Measurements from ENCODE around the gene PROS1. TPM values are rescaled to one million over a fixed set of nuclear protein-coding genes. Genes with fewer than 3 reads are reported as not detected.

Gene PROS1
- polyA plus RNA-seq, 2 of the 4 experiments (the other 2 are of a cell fraction) = 13.8 to 28.0 TPM

DNA sequence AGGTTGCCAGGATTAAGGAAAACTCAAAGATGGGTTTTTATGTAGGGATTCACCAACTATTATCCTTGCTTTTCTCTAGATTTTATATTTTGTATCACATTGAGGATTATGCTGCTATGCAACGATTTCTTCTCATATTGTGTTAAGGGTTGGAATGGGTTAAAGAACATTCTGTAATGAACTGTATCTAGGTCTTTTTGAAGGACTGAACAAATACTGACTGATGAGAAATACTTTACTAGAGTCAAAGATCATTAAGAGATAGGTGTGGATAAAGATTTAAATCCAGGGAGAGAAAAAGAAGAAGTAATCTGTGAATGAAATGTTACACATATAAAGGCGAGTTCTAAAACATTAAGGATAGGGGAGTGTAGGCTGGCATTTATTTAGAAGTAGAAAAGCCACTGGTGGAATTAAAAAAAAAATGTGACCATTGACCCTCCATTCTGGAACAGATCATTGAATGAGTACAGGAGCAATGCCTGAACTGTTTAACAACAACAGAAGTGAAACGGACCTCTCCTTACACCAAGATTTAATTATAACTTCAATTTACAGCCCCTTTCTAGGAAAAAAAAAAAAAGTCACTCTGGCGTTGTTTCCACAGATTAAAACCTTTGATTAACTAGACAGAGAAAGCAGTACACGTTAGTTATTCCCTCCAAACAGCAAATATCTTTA is 39.2 kb downstream of the PROS1 start (continued):
- TF ChIP-seq, protein P1, sequence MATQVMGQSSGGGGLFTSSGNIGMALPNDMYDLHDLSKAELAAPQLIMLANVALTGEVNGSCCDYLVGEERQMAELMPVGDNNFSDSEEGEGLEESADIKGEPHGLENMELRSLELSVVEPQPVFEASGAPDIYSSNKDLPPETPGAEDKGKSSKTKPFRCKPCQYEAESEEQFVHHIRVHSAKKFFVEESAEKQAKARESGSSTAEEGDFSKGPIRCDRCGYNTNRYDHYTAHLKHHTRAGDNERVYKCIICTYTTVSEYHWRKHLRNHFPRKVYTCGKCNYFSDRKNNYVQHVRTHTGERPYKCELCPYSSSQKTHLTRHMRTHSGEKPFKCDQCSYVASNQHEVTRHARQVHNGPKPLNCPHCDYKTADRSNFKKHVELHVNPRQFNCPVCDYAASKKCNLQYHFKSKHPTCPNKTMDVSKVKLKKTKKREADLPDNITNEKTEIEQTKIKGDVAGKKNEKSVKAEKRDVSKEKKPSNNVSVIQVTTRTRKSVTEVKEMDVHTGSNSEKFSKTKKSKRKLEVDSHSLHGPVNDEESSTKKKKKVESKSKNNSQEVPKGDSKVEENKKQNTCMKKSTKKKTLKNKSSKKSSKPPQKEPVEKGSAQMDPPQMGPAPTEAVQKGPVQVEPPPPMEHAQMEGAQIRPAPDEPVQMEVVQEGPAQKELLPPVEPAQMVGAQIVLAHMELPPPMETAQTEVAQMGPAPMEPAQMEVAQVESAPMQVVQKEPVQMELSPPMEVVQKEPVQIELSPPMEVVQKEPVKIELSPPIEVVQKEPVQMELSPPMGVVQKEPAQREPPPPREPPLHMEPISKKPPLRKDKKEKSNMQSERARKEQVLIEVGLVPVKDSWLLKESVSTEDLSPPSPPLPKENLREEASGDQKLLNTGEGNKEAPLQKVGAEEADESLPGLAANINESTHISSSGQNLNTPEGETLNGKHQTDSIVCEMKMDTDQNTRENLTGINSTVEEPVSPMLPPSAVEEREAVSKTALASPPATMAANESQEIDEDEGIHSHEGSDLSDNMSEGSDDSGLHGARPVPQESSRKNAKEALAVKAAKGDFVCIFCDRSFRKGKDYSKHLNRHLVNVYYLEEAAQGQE (IDR thresholded peaks at IDR 0.05) = no peak
- TF ChIP-seq HDAC2 (IDR thresholded peaks at IDR 0.05) (no peak), EHF (CRISPR knock-in tag; IDR thresholded peaks at IDR 0.05) (no peak), ZNF302 (CRISPR knock-in tag; IDR thresholded peaks at IDR 0.05) (no peak), NPAS2 (CRISPR knock-in tag; IDR thresholded peaks at IDR 0.05; ENCODE audit: borderline replicate concordance) (no peak), FOSL2 (IDR thresholded peaks at IDR 0.05) (no peak), FOSL2 (CRISPR knock-in tag; IDR thresholded peaks at IDR 0.05) (no peak), HOXB13 (CRISPR knock-in tag; IDR thresholded peaks at IDR 0.05; ENCODE audit: low read depth) (no peak), GATA3 (IDR thresholded peaks at IDR 0.05; ENCODE audit: borderline replicate concordance) (no peak), SMC3 (IDR thresholded peaks at IDR 0.05) (no peak)

DNA sequence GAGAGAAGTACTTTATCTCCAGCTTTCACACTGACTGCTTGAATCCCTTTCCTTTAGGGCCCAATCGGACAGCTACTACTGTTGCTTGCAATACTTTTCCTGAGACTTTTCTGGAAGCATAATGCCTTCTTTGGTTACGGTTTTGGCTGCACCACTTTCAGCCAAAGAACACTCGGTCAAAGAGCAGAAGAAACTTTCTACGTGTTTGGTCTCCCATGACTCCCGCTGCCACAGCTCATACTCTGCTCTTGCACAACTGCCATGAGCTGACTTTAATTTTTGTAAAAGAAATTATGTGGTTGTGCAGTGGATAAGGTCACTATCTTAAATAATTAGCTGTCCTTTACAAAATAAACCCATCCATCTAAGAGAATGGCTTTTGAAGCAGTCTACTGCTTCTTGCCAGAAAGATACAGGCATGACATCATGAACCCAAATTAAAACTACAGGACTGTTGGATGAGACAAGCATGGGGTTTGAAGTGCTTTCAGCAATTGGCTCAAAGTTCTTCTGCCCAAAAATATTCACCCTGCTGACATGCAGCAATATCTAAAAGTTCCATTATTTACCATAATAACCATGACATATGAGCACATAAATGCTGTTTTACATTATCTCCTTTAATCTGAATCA is 42.0 kb downstream of the PROS1 start:
- Histone ChIP-seq H3K4me2 (no peak overlapping the region), H3K27ac (no peak overlapping the region), H3K9me3 (no peaks in the 10 kb centered on the region), H3K4me1 (no peaks in the 10 kb centered on the region), H3K4me3 (no peak overlapping the region)
- no peak for DNase-seq (ENCODE audit: low read depth in 1 of 2, low spot score in 1 of 2)
- FAIRE-seq = no peak
- ATAC-seq = no peak
- WGBS (ENCODE audit: missing lambda C conversion rate) = 70% methylated on average over 5 of the region's 5 CpGs
- TF ChIP-seq ZC3H11A (IDR thresholded peaks at IDR 0.05) (no peak), CHD2 (IDR thresholded peaks at IDR 0.05; ENCODE audit: low read length, partially characterized antibody) (no peak), TP53 (CRISPR knock-in tag; IDR thresholded peaks at IDR 0.05) (no peak), BHLHE40 (IDR thresholded peaks at IDR 0.05; ENCODE audit: low read depth, low read length) (no peak), JUN (IDR thresholded peaks at IDR 0.05) (no peak), ESRRA (IDR thresholded peaks at IDR 0.05; ENCODE audit: borderline replicate concordance, low read length) (no peak), SREBF2 (IDR thresholded peaks at IDR 0.05) (no peak), EP300 (IDR thresholded peaks at IDR 0.05) (no peak), HOXB5 (CRISPR knock-in tag; IDR thresholded peaks at IDR 0.05) (no peak), MAZ (IDR thresholded peaks at IDR 0.05; ENCODE audit: borderline replicate concordance, low read depth, low read length) (no peak), ZSCAN20 (CRISPR knock-in tag; IDR thresholded peaks at IDR 0.05) (no peak), CEBPB (IDR thresholded peaks at IDR 0.05) (no peak)
- TF ChIP-seq, protein P1 (IDR thresholded peaks at IDR 0.05) = no peak
- TF ChIP-seq, protein P2, sequence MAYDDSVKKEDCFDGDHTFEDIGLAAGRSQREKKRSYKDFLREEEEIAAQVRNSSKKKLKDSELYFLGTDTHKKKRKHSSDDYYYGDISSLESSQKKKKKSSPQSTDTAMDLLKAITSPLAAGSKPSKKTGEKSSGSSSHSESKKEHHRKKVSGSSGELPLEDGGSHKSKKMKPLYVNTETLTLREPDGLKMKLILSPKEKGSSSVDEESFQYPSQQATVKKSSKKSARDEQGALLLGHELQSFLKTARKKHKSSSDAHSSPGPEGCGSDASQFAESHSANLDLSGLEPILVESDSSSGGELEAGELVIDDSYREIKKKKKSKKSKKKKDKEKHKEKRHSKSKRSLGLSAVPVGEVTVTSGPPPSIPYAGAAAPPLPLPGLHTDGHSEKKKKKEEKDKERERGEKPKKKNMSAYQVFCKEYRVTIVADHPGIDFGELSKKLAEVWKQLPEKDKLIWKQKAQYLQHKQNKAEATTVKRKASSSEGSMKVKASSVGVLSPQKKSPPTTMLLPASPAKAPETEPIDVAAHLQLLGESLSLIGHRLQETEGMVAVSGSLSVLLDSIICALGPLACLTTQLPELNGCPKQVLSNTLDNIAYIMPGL (CRISPR knock-in tag; IDR thresholded peaks at IDR 0.05; ENCODE audit: borderline replicate concordance) = no peak
- CTCF ChIA-PET = no interaction called here
- POLR2A ChIA-PET = no interaction called here
